Skeletal muscle cell (primary cell): Measurements from ENCODE around the gene SSBP1.

Experiments used
- DNase-seq: peaks from one replicate; pipeline ENCODE4 v3.0.0-alpha.2; 2010; ENCODE audit warnings: low read depth
- H3K4me3 ChIP-seq: 2 replicates; pipeline ENCODE4 v1.5.1; 2011; ENCODE audit warnings: low read depth, mild to moderate bottlenecking, control low read depth, low read length, moderate library complexity

Gene SSBP1

GRCh38 chr7:141706239-141707064 is 31.7 kb upstream of the SSBP1 start:
- no peak for DNase-seq
- H3K4me3 ChIP-seq, result no peak overlapping the region

- no peak within 1 kb of the TSS for H3K4me3 ChIP-seq
- DNase-seq, result no peak
These were observed 29.8 kb upstream of the SSBP1 start, which contains the start of gene WEE2 for GRCh38 chr7:141708351-141708750. TSS of gene WEE2 (plus strand) at chr7:141708353. CDS start at chr7:141708759, 406 bp downstream.

GRCh38 chr7:141709318-141709717 is 28.8 kb upstream of the SSBP1 start:
- no peak for DNase-seq
- no peak overlapping the region for H3K4me3 ChIP-seq

- no peak for DNase-seq
- H3K4me3 ChIP-seq, result no peak overlapping the region
These were observed 28.4 kb upstream of the SSBP1 start for GRCh38 chr7:141709749-141710148.

GRCh38 chr7:141710301-141710700 is 27.9 kb upstream of the SSBP1 start:
- DNase-seq, result no peak

GRCh38 chr7:141712603-141713255 is 25.4 kb upstream of the SSBP1 start:
- H3K4me3 ChIP-seq, result no peak overlapping the region
- DNase-seq, result no peak

More at GRCh38 chr7:141710301-141710700, 27.9 kb upstream of the SSBP1 start:
- no peak overlapping the region for H3K4me3 ChIP-seq

- DNase-seq, result no peak
- no peak overlapping the region for H3K4me3 ChIP-seq
These were observed 24.3 kb upstream of the SSBP1 start for GRCh38 chr7:141713890-141714289.

GRCh38 chr7:141714571-141714970 is 23.6 kb upstream of the SSBP1 start:
- DNase-seq, result no peak
- H3K4me3 ChIP-seq, result no peak overlapping the region

GRCh38 chr7:141715018-141715417 is 23.1 kb upstream of the SSBP1 start:
- no peak overlapping the region for H3K4me3 ChIP-seq
- DNase-seq, result no peak

- no peak for DNase-seq
These were observed 22.1 kb upstream of the SSBP1 start for GRCh38 chr7:141715794-141716689.

GRCh38 chr7:141717450-141717849 is 20.7 kb upstream of the SSBP1 start:
- no peak overlapping the region for H3K4me3 ChIP-seq
- no peak for DNase-seq

More at GRCh38 chr7:141715794-141716689, 22.1 kb upstream of the SSBP1 start:
- no peak overlapping the region for H3K4me3 ChIP-seq

GRCh38 chr7:141722529-141722928 is 15.6 kb upstream of the SSBP1 start:
- DNase-seq, result no peak
- no peak overlapping the region for H3K4me3 ChIP-seq

- no peak for DNase-seq
- H3K4me3 ChIP-seq, result no peak overlapping the region
These were observed 9.1 kb upstream of the SSBP1 start for GRCh38 chr7:141729020-141729419.

- no peak for DNase-seq
- no peak overlapping the region for H3K4me3 ChIP-seq
These were observed 6.5 kb upstream of the SSBP1 start for GRCh38 chr7:141731476-141732149.

- H3K4me3 ChIP-seq, result peak overlapping the region; percentile 97
- DNase-seq, result no peak
These were observed 881 bp upstream of the SSBP1 start for GRCh38 chr7:141737118-141737835.

- peak overlapping the region; percentile 97 for H3K4me3 ChIP-seq
- DNase-seq, result no peak
These were observed 445 bp downstream of the SSBP1 start for GRCh38 chr7:141738592-141739013.

- H3K4me3 ChIP-seq, result peak overlapping the region; percentile 97
- DNase-seq, result no peak
These were observed 1.1 kb downstream of the SSBP1 start for GRCh38 chr7:141739250-141739649.

- no peak overlapping the region for H3K4me3 ChIP-seq
- no peak for DNase-seq
These were observed 4.1 kb downstream of the SSBP1 start for GRCh38 chr7:141742229-141742628.

- no peak overlapping the region for H3K4me3 ChIP-seq
- DNase-seq, result no peak
These were observed 6.0 kb downstream of the SSBP1 start for GRCh38 chr7:141744131-141744530.
